Adrenal gland (tissue), 5 donors: ENCODE measurements around the gene PLD1.
"Not testable (repeated sequence)": the region's sequence is repeated elsewhere in the genome, so short reads cannot be mapped to it uniquely, and the experiment has no call there.

Experiments used
- CTCF ChIP-seq, 6 experiments: fragments of 450-650 bp in 4 of 6; fragments of 200-600 bp in 2 of 6; sonication (generic) in 1 of 6; IDR thresholded peaks; 1 replicate in 5 of 6; 2 replicates in 1 of 6; pipeline versions ENCODE4 v1.5.1 to v1.8.0; 2016 to 2021; ENCODE audit warnings: antibody characterized with exemption in 6 of 6, mild to moderate bottlenecking in 2 of 6, moderate library complexity in 1 of 6
- POLR2A ChIP-seq, 2 donors: fragments of 450-650 bp; IDR thresholded peaks; one replicate each; pipeline ENCODE4 v1.6.1; 2017; ENCODE audit warnings: antibody characterized with exemption in 2 of 2, mild to moderate bottlenecking in 2 of 2, moderate library complexity in 1 of 2
- donor health status: DM: no; HTN: no; CAD: no.

DNA sequence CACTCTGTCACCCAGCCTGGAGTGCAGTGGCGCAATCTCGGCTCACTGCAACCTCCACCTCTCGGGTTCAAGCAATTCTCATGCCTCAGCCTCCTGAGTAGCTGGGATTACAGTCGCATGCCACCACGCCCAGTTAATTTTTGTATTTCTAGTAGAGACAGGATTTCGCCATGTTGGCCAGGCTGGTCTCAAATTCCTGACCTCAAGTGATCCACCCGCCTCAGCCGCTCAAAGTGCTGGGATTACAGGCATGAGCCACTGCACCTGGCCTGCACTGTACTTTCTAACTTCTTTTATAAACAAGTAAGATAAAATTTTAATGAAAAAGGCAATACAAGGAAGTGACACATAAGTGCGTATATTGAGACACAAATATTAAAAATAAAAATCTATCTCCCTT lies 117.7 kb downstream of the PLD1 start:
- not testable (repeated sequence) for TF ChIP-seq POLR2A, CTCF (IDR thresholded peaks at IDR 0.05)
